Caco-2 (cell line): ENCODE measurements around the gene CDON. TPM values are rescaled to one million over a fixed set of nuclear protein-coding genes. Genes with fewer than 3 reads are reported as not detected.

ENCODE experiments used
- BruUV-seq: library from RNA; stranded (reverse); fragments of 400-500 nt; replicated peaks from 2 replicates; lab custom pipeline; 2021; lab: Mats Ljungman, UMichigan
- CTCF ChIA-PET: fragments of 300-600 bp; sonication (Branson Sonifier 250); formaldehyde crosslinking; loops from one replicate; lab custom pipeline; 2022; ENCODE audit warnings: antibody characterized with exemption; lab: Charles Lee
- POLR2A ChIA-PET: fragments of 300-600 bp; sonication (Branson Sonifier 250); formaldehyde crosslinking; loops from one replicate; lab custom pipeline; 2022; ENCODE audit warnings: antibody characterized with exemption; lab: Charles Lee
- DNase-seq, 2 experiments: peaks; one replicate each; pipeline versions ENCODE4 v3.0.0 to v3.0.0-alpha.2; 2020 to 2022
- H3K27me3 ChIP-seq: replicated peaks from 2 replicates; pipeline ENCODE4 v1.6.0; 2011; ENCODE audit warnings: low read length; ENCODE audit not compliant: control insufficient read depth, insufficient read depth
- H3K36me3 ChIP-seq: 2 replicates; pipeline ENCODE4 v1.5.1; 2011; ENCODE audit warnings: low read length; ENCODE audit not compliant: control insufficient read depth, insufficient read depth
- H3K4me1 ChIP-seq: fragments of 250-450 bp; sonication (Bioruptor Pico); 2 replicates; pipeline ENCODE4 v1.5.1; 2020; ENCODE audit warnings: mild to moderate bottlenecking
- H3K4me3 ChIP-seq: 2 replicates; pipeline ENCODE4 v1.5.1; 2011; ENCODE audit warnings: low read depth, mild to moderate bottlenecking, control low read depth, low read length
- H3K9me3 ChIP-seq: fragments of 250-450 bp; sonication (Bioruptor Pico); 2 replicates; pipeline ENCODE4 v1.5.1; 2020; ENCODE audit warnings: mild to moderate bottlenecking, moderate library complexity
- H3K27ac Mint-ChIP-seq: one replicate; pipeline ENCODE4 v1.8.0; 2022; ENCODE audit warnings: mixed read lengths; ENCODE audit not compliant: unreplicated experiment
- H3K27me3 Mint-ChIP-seq: one replicate; pipeline ENCODE4 v1.8.0; 2022; ENCODE audit warnings: mixed read lengths; ENCODE audit not compliant: insufficient read depth, unreplicated experiment
- H3K36me3 Mint-ChIP-seq: one replicate; pipeline ENCODE4 v1.8.0; 2022; ENCODE audit warnings: mild to moderate bottlenecking, mixed read lengths; ENCODE audit not compliant: insufficient read depth, unreplicated experiment
- H3K4me1 Mint-ChIP-seq: one replicate; pipeline ENCODE4 v1.8.0; 2022; ENCODE audit warnings: low read depth, mixed read lengths; ENCODE audit not compliant: unreplicated experiment
- H3K4me3 Mint-ChIP-seq: one replicate; pipeline ENCODE4 v1.8.0; 2022; ENCODE audit warnings: mild to moderate bottlenecking, moderate library complexity, mixed read lengths; ENCODE audit not compliant: unreplicated experiment
- H3K9me3 Mint-ChIP-seq: one replicate; pipeline ENCODE4 v1.8.0; 2022; ENCODE audit warnings: mixed read lengths; ENCODE audit not compliant: unreplicated experiment
- CTCF ChIP-seq, 2 experiments: fragments of 200-600 bp in 1 of 2; IDR thresholded peaks; 1 replicate in 1 of 2; 2 replicates in 1 of 2; pipeline versions ENCODE4 v1.5.1 to v1.8.0; 2011 to 2022; ENCODE audit warnings: antibody characterized with exemption in 1 of 2, control low read depth in 1 of 2, inconsistent platforms in 1 of 2, low read depth in 1 of 2, low read length in 1 of 2, mild to moderate bottlenecking in 1 of 2, moderate library complexity in 1 of 2; ENCODE audit not compliant: insufficient read depth in 1 of 2, severe bottlenecking in 1 of 2, unreplicated experiment in 1 of 2
- intact Hi-C: fragments of 100-400 bp; cut with micrococcal nuclease; formaldehyde crosslinking; loops from one replicate; pipeline ENCODE4 v1.10.0; 2022; ENCODE audit not compliant: unreplicated experiment
- total RNA-seq: library from RNA; stranded (reverse); gene quantifications from 2 replicates; pipeline ENCODE4 v1.2.3, GENCODE V29; 2022

The CDON gene
- total RNA-seq, 1 experiment from 2014 or later: 6.8 TPM

GRCh38 chr11:126076641-126077040, 14.0 kb upstream of the CDON start:
- Histone ChIP-seq H3K36me3 (no peaks in the 10 kb centered on the region), H3K9me3 (no peaks in the 10 kb centered on the region), H3K4me3 (no peak overlapping the region), H3K27me3 (no peaks in the 10 kb centered on the region), H3K4me1 (no peaks in the 10 kb centered on the region)
- no peak overlapping the region for H3K27ac Mint-ChIP-seq
- no peak for TF ChIP-seq CTCF (IDR thresholded peaks at IDR 0.05; ENCODE audit: insufficient read depth in 1 of 2, low read depth in 1 of 2, low read length in 1 of 2, severe bottlenecking in 1 of 2, unreplicated experiment in 1 of 2)
- H3K27me3 Mint-ChIP-seq: peaks cover 8% of the 10 kb centered on the region
- no peak for DNase-seq
- H3K4me1 Mint-ChIP-seq: no peaks in the 10 kb centered on the region
- BruUV-seq: no TSS peak
- intact Hi-C loops: no loop called here
- ChIA-PET POLR2A (no interaction called here), CTCF (interaction anchor here (0.7 kb wide), 1 partner anchor 188 kb away, joined by 3 read pairs; no protein-coding TSS in a partner anchor)
- no peaks in the 10 kb centered on the region for H3K36me3 Mint-ChIP-seq
- H3K9me3 Mint-ChIP-seq: no peaks in the 10 kb centered on the region
- no peak overlapping the region for H3K4me3 Mint-ChIP-seq

- Histone ChIP-seq H3K9me3 (no peaks in the 10 kb centered on the region), H3K4me1 (no peaks in the 10 kb centered on the region), H3K36me3 (no peaks in the 10 kb centered on the region), H3K4me3 (no peak overlapping the region), H3K27me3 (no peaks in the 10 kb centered on the region)
- CTCF ChIA-PET: no interaction called here
- Mint-ChIP-seq H3K36me3 (no peaks in the 10 kb centered on the region), H3K4me1 (no peaks in the 10 kb centered on the region), H3K4me3 (no peak overlapping the region), H3K27me3 (peaks cover 14% of the 10 kb centered on the region), H3K27ac (no peak overlapping the region), H3K9me3 (no peaks in the 10 kb centered on the region)
- BruUV-seq: no TSS peak
- no peak for DNase-seq
- no peak for TF ChIP-seq CTCF (IDR thresholded peaks at IDR 0.05; ENCODE audit: insufficient read depth in 1 of 2, low read depth in 1 of 2, low read length in 1 of 2, severe bottlenecking in 1 of 2, unreplicated experiment in 1 of 2)
- POLR2A ChIA-PET: no interaction called here
- intact Hi-C loops: no loop called here
Observed at GRCh38 chr11:126072801-126073594, 10.3 kb upstream of the CDON start.

GRCh38 chr11:126072141-126072741, 9.6 kb upstream of the CDON start:
- intact Hi-C loops: no loop called here
- CTCF ChIA-PET: no interaction called here
- H3K27ac Mint-ChIP-seq: no peak overlapping the region

More at GRCh38 chr11:126072141-126072741, 9.6 kb upstream of the CDON start:
- Histone ChIP-seq H3K4me1 (no peaks in the 10 kb centered on the region), H3K9me3 (no peaks in the 10 kb centered on the region), H3K36me3 (no peaks in the 10 kb centered on the region), H3K27me3 (no peaks in the 10 kb centered on the region), H3K4me3 (no peak overlapping the region)
- H3K27me3 Mint-ChIP-seq: peaks cover 11% of the 10 kb centered on the region
- no peaks in the 10 kb centered on the region for H3K4me1 Mint-ChIP-seq
- no TSS peak for BruUV-seq
- TF ChIP-seq CTCF (IDR thresholded peaks at IDR 0.05; ENCODE audit: insufficient read depth in 1 of 2, low read depth in 1 of 2, low read length in 1 of 2, severe bottlenecking in 1 of 2, unreplicated experiment in 1 of 2): no peak
- no peaks in the 10 kb centered on the region for H3K36me3 Mint-ChIP-seq
- POLR2A ChIA-PET: no interaction called here
- DNase-seq: no peak
- H3K4me3 Mint-ChIP-seq: no peak overlapping the region
- no peaks in the 10 kb centered on the region for H3K9me3 Mint-ChIP-seq
